Measurements from ENCODE around the gene FRS3.

Gene FRS3

GRCh38 chr6:41790045-41790444 is 10.3 kb upstream of the FRS3 start:
- DNase-seq: no peak

- DNase-seq: no peak
Observed at GRCh38 chr6:41789390-41789724, 9.7 kb upstream of the FRS3 start.

GRCh38 chr6:41787219-41787917 is 7.7 kb upstream of the FRS3 start, which contains the start of gene TOMM6:
Gene TOMM6 (plus strand): TSS chr6:41787694. CDS start chr6:41787698, 4 bp downstream.
- DNase-seq: peak; percentile 92

GRCh38 chr6:41786451-41787218 is 6.9 kb upstream of the FRS3 start:
- peak; percentile 83 for DNase-seq

GRCh38 chr6:41785689-41786450 is 6.2 kb upstream of the FRS3 start:
- no peak for DNase-seq

GRCh38 chr6:41785254-41785653 is 5.6 kb upstream of the FRS3 start:
- DNase-seq: no peak

GRCh38 chr6:41784581-41785171 is 5.0 kb upstream of the FRS3 start:
- DNase-seq: no peak

GRCh38 chr6:41783106-41783780 is 3.5 kb upstream of the FRS3 start:
- no peak for DNase-seq

- DNase-seq: no peak
Observed at GRCh38 chr6:41781366-41781730, 1.6 kb upstream of the FRS3 start.

GRCh38 chr6:41780551-41781365 is 1.1 kb upstream of the FRS3 start, which contains the start of gene PRICKLE4:
Gene PRICKLE4 (plus strand): TSS chr6:41780782. CDS start chr6:41783474, 2,692 bp downstream.
- DNase-seq: no peak

- DNase-seq: no peak
Observed at GRCh38 chr6:41779336-41779735, 364 bp downstream of the FRS3 start.

GRCh38 chr6:41778895-41779294 is 805 bp downstream of the FRS3 start:
- no peak for DNase-seq

- DNase-seq: no peak
Observed at GRCh38 chr6:41777551-41778285, 2.0 kb downstream of the FRS3 start.

GRCh38 chr6:41775293-41775882 is 4.3 kb downstream of the FRS3 start:
- DNase-seq: no peak

- DNase-seq: no peak
Observed at GRCh38 chr6:41774841-41775240, 4.9 kb downstream of the FRS3 start.

- DNase-seq: no peak
Observed at GRCh38 chr6:41771058-41771983, 8.4 kb downstream of the FRS3 start.

- no peak for DNase-seq
Observed at GRCh38 chr6:41770381-41771057, 9.2 kb downstream of the FRS3 start.

GRCh38 chr6:41769376-41769775 is 10.3 kb downstream of the FRS3 start:
- DNase-seq: no peak
